Keratinocyte (primary cell): ENCODE data around the gene FNDC8.

Experiments used
- CTCF ChIP-seq, 3 experiments: IDR thresholded peaks in 1 of 3; conservative IDR thresholded peaks in 1 of 3; optimal IDR thresholded peaks in 1 of 3; 2 replicates in 2 of 3; 3 replicates in 1 of 3; pipeline versions ENCODE3 to v1.5.1; 2011; ENCODE audit warnings: low read length in 3 of 3, mild to moderate bottlenecking in 3 of 3, moderate library complexity in 2 of 3, control low read depth in 1 of 3, inconsistent platforms in 1 of 3; ENCODE audit not compliant: insufficient read depth in 2 of 3; ENCODE audit errors: extremely low read depth in 1 of 3
- EZH2 ChIP-seq: IDR thresholded peaks from one replicate; pipeline ENCODE4 v1.6.1; 2012; ENCODE audit warnings: inconsistent platforms, mild to moderate bottlenecking, low read length, moderate library complexity

GRCh38 chr17:35130392-35130791 lies 9.0 kb downstream of the FNDC8 start:
- no peak for TF ChIP-seq CTCF (optimal IDR thresholded peaks at IDR 0.05 in 1 of 3, IDR thresholded peaks at IDR 0.05 in 1 of 3, conservative IDR thresholded peaks at IDR 0.05 in 1 of 3; ENCODE audit: extremely low read depth in 1 of 3, insufficient read depth in 2 of 3, low read length in 3 of 3)
- TF ChIP-seq EZH2 = no peak
